GM21515 (cell line): Measurements from ENCODE around the gene SLC5A10.
"Not testable (repeated sequence)": the region's sequence is repeated elsewhere in the genome, so short reads cannot be mapped to it uniquely, and the experiment has no call there.

Experiments
- ATAC-seq: cut with Tn5 transposase; IDR thresholded peaks from one replicate; pipeline ENCODE4 v1.9.1; 2021; ENCODE audit not compliant: unreplicated experiment

The SLC5A10 gene

GRCh38 chr17:19036186-19036585, 84.2 kb downstream of the SLC5A10 start:
- not testable (repeated sequence) for ATAC-seq

GRCh38 chr17:19037547-19037946, 85.6 kb downstream of the SLC5A10 start:
- not testable (repeated sequence) for ATAC-seq

- ATAC-seq: not testable (repeated sequence)
These were observed 86.0 kb downstream of the SLC5A10 start for GRCh38 chr17:19038007-19038406.

- not testable (repeated sequence) for ATAC-seq
These were observed 86.8 kb downstream of the SLC5A10 start for GRCh38 chr17:19038730-19039129.

GRCh38 chr17:19040350-19040749, 88.4 kb downstream of the SLC5A10 start:
- ATAC-seq: not testable (repeated sequence)

- not testable (repeated sequence) for ATAC-seq
These were observed 89.9 kb downstream of the SLC5A10 start for GRCh38 chr17:19041871-19042270.

GRCh38 chr17:19042369-19042768, 90.4 kb downstream of the SLC5A10 start:
- not testable (repeated sequence) for ATAC-seq

GRCh38 chr17:19043032-19043431, 91.1 kb downstream of the SLC5A10 start:
- ATAC-seq: not testable (repeated sequence)

- ATAC-seq: not testable (repeated sequence)
These were observed 92.7 kb downstream of the SLC5A10 start for GRCh38 chr17:19044643-19045042.

- not testable (repeated sequence) for ATAC-seq
These were observed 94.9 kb downstream of the SLC5A10 start, which contains the start of gene GRAP for GRCh38 chr17:19046782-19047375. TSS of gene GRAP (minus strand) at chr17:19046957. CDS start at chr17:19046926, 31 bp downstream.

GRCh38 chr17:19047510-19047909, 95.5 kb downstream of the SLC5A10 start:
- not testable (repeated sequence) for ATAC-seq

GRCh38 chr17:19048826-19049225, 96.9 kb downstream of the SLC5A10 start:
- not testable (repeated sequence) for ATAC-seq

- ATAC-seq: peak; percentile 57
These were observed 103.5 kb downstream of the SLC5A10 start for GRCh38 chr17:19055447-19055846.

- peak; percentile 52 for ATAC-seq
These were observed 110.2 kb downstream of the SLC5A10 start for GRCh38 chr17:19062009-19062717.

- ATAC-seq: peak; percentile 66
These were observed 110.9 kb downstream of the SLC5A10 start for GRCh38 chr17:19062718-19063325.

GRCh38 chr17:19063326-19063956, 111.5 kb downstream of the SLC5A10 start:
- ATAC-seq: peak; percentile 35

GRCh38 chr17:19064378-19064777, 112.4 kb downstream of the SLC5A10 start:
- not testable (repeated sequence) for ATAC-seq

- ATAC-seq: peak; percentile 71
These were observed 118.6 kb downstream of the SLC5A10 start for GRCh38 chr17:19070318-19071168.
